Measurements from ENCODE around the gene C19orf81.

DNA sequence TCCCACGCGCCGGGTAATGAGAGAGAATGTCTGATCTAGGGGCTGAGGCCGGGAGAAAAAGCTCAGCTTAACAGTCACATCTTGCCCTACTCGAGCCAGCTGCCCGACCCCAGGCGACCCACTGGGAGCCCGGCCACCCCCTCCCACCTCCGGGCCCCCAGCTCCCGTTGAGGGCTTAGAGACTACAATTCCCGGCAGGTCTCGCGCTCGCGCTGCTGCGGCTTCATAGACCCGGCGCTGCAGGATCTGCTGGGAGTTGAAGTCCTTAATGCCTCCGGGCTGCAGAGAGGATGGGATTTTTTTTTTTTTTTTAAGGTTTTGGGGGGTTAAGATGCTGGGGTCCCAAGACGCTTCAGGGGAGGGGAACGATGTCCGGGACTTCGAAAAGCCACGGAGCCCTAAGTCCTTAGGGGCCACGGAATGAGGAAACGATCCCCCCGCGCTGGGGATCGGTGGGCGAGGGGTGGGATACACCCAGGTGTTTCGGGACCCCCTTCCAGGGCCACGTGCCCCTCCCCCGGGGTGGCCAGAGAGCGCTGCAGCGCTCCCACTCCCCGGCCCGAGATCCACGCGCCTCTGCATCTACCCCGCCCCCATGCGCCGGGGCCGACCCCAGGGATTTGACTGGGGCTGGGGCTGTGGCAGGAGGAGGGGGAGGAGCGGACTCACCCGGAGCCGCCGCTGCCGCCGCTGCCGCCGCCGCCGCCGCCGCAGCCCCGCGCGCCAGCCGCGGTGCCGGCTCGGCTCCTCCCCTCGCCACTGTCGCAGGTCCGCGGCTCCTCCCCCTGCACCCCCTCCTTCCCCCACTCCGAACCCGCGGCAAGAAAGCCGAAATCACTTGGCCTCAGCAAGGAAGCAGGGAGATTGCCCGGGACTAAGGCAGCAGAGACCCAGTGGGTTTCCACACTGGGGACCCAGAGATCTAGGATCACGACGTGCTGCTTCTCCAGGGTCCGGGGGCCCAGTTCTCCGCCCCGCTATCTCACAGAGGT is 9.8 kb upstream of the C19orf81 start, which contains the start of gene SYT3:
- TF ChIP-seq POLR2A (IDR thresholded peaks at IDR 0.05) = no peak
- TF ChIP-seq, protein P1, sequence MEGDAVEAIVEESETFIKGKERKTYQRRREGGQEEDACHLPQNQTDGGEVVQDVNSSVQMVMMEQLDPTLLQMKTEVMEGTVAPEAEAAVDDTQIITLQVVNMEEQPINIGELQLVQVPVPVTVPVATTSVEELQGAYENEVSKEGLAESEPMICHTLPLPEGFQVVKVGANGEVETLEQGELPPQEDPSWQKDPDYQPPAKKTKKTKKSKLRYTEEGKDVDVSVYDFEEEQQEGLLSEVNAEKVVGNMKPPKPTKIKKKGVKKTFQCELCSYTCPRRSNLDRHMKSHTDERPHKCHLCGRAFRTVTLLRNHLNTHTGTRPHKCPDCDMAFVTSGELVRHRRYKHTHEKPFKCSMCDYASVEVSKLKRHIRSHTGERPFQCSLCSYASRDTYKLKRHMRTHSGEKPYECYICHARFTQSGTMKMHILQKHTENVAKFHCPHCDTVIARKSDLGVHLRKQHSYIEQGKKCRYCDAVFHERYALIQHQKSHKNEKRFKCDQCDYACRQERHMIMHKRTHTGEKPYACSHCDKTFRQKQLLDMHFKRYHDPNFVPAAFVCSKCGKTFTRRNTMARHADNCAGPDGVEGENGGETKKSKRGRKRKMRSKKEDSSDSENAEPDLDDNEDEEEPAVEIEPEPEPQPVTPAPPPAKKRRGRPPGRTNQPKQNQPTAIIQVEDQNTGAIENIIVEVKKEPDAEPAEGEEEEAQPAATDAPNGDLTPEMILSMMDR (IDR thresholded peaks at IDR 0.05) = no peak

Data from Peyer's patch (tissue), 4 donors.